Medulla oblongata (tissue), 1 donor: ENCODE data around the gene SEPTIN1.
"Not testable (repeated sequence)": the region's sequence is repeated elsewhere in the genome, so short reads cannot be mapped to it uniquely, and the experiment has no call there.

ENCODE experiments used
- DNase-seq: peaks from one replicate; pipeline ENCODE4 v3.0.0-alpha.2; 2015; ENCODE audit errors: extremely low spot score

SEPTIN1 gene

GRCh38 chr16:30401768-30402425 lies 19.5 kb upstream of the SEPTIN1 start:
- no peak for DNase-seq

GRCh38 chr16:30399435-30400186 lies 17.2 kb upstream of the SEPTIN1 start:
- DNase-seq, result no peak

GRCh38 chr16:30398661-30399434 lies 16.5 kb upstream of the SEPTIN1 start:
- DNase-seq, result no peak

- no peak for DNase-seq
Measured at GRCh38 chr16:30397776-30398660, 15.7 kb upstream of the SEPTIN1 start.

GRCh38 chr16:30397056-30397455 lies 14.7 kb upstream of the SEPTIN1 start:
- DNase-seq, result no peak

GRCh38 chr16:30396627-30397026 lies 14.3 kb upstream of the SEPTIN1 start:
- DNase-seq, result not testable (repeated sequence)

GRCh38 chr16:30395992-30396585 lies 13.7 kb upstream of the SEPTIN1 start:
- no peak for DNase-seq

GRCh38 chr16:30395155-30395991 lies 13.0 kb upstream of the SEPTIN1 start, which contains the start of gene ZNF48:
TSS of gene ZNF48 (plus strand) at chr16:30395420. CDS start at chr16:30395795, 375 bp downstream.
- peak; percentile 93 for DNase-seq

- no peak for DNase-seq
Measured at GRCh38 chr16:30394592-30395154, 12.3 kb upstream of the SEPTIN1 start.

- no peak for DNase-seq
Measured at GRCh38 chr16:30383521-30383920, 1.2 kb upstream of the SEPTIN1 start.

- DNase-seq, result no peak
Measured at GRCh38 chr16:30381291-30382041, 895 bp downstream of the SEPTIN1 start.

- no peak for DNase-seq
Measured at GRCh38 chr16:30380803-30381208, 1.6 kb downstream of the SEPTIN1 start.

- no peak for DNase-seq
Measured at GRCh38 chr16:30380072-30380802, 2.1 kb downstream of the SEPTIN1 start.

- no peak for DNase-seq
Measured at GRCh38 chr16:30379158-30379783, 3.1 kb downstream of the SEPTIN1 start.

- peak; percentile 99 for DNase-seq
Measured at GRCh38 chr16:30378236-30379157, 3.9 kb downstream of the SEPTIN1 start.

GRCh38 chr16:30377812-30378235 lies 4.5 kb downstream of the SEPTIN1 start:
- DNase-seq, result peak; percentile 93
